HL-60 (cell line): Measurements from ENCODE around the gene IRGC.

Source experiments
- DNase-seq, 2 experiments: peaks; one replicate each; pipeline ENCODE4 v3.0.0-alpha.2; 2010 to 2020; ENCODE audit warnings: low read depth in 1 of 2, low spot score in 1 of 2
- H3K27ac ChIP-seq: fragments of 250-450 bp; sonication (Bioruptor Pico); replicated peaks from 2 replicates; pipeline ENCODE4 v1.5.1; 2020; ENCODE audit warnings: mild to moderate bottlenecking, moderate library complexity
- H3K27me3 ChIP-seq: fragments of 250-450 bp; sonication (Bioruptor Pico); 2 replicates; pipeline ENCODE4 v1.5.1; 2021; ENCODE audit warnings: mild to moderate bottlenecking, moderate library complexity; ENCODE audit not compliant: insufficient read depth, poor library complexity, severe bottlenecking
- H3K4me3 ChIP-seq: replicated peaks from 2 replicates; pipeline ENCODE4 v1.5.1; 2011; ENCODE audit warnings: mild to moderate bottlenecking, control low read depth, low read length; ENCODE audit not compliant: insufficient read depth
- GABPA ChIP-seq: IDR thresholded peaks from 2 replicates; pipeline ENCODE4 v1.6.1; 2012; ENCODE audit warnings: low read depth
- POLR2AphosphoS5 ChIP-seq: IDR thresholded peaks from 2 replicates; pipeline ENCODE4 v1.6.1; 2012; ENCODE audit warnings: low read depth
- SPI1 ChIP-seq: IDR thresholded peaks from 2 replicates; pipeline ENCODE4 v1.6.1; 2012; ENCODE audit warnings: low read depth, mild to moderate bottlenecking, borderline replicate concordance
- TF ChIP-seq, protein P1 (sequence below): IDR thresholded peaks from one replicate; pipeline ENCODE4 v1.5.1; 2011; ENCODE audit warnings: low read length, control low read depth, inconsistent platforms; ENCODE audit not compliant: insufficient read depth
- TF ChIP-seq, protein P2 (sequence below): IDR thresholded peaks from 2 replicates; pipeline ENCODE4 v1.6.1; 2012; ENCODE audit warnings: low read depth; ENCODE audit not compliant: insufficient replicate concordance

The IRGC gene

DNA sequence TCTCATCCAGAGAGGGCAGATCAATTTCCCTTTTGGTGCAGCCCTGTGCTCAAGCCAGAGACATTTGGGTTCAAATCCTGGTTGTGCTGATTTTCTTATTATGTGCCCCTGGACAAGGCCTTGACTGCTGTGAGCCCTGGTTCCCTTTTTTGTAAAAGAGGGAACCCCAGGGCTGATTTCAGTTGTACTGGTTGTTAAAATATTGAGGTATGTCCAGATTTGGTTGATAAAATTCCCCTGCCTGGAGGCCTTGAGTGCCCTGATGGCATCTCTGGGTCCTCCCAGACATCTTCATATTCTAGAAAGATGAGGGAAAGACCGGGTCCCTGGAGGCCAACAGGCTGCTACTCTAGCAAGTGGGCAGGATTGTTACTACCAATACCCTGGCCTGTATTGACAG lies 31.6 kb upstream of the IRGC start:
- TF ChIP-seq GABPA (no peak), POLR2AphosphoS5 (no peak), SPI1 (peak; percentile 81)
- TF ChIP-seq, protein P1, sequence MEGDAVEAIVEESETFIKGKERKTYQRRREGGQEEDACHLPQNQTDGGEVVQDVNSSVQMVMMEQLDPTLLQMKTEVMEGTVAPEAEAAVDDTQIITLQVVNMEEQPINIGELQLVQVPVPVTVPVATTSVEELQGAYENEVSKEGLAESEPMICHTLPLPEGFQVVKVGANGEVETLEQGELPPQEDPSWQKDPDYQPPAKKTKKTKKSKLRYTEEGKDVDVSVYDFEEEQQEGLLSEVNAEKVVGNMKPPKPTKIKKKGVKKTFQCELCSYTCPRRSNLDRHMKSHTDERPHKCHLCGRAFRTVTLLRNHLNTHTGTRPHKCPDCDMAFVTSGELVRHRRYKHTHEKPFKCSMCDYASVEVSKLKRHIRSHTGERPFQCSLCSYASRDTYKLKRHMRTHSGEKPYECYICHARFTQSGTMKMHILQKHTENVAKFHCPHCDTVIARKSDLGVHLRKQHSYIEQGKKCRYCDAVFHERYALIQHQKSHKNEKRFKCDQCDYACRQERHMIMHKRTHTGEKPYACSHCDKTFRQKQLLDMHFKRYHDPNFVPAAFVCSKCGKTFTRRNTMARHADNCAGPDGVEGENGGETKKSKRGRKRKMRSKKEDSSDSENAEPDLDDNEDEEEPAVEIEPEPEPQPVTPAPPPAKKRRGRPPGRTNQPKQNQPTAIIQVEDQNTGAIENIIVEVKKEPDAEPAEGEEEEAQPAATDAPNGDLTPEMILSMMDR, result no peak
- TF ChIP-seq, protein P2, sequence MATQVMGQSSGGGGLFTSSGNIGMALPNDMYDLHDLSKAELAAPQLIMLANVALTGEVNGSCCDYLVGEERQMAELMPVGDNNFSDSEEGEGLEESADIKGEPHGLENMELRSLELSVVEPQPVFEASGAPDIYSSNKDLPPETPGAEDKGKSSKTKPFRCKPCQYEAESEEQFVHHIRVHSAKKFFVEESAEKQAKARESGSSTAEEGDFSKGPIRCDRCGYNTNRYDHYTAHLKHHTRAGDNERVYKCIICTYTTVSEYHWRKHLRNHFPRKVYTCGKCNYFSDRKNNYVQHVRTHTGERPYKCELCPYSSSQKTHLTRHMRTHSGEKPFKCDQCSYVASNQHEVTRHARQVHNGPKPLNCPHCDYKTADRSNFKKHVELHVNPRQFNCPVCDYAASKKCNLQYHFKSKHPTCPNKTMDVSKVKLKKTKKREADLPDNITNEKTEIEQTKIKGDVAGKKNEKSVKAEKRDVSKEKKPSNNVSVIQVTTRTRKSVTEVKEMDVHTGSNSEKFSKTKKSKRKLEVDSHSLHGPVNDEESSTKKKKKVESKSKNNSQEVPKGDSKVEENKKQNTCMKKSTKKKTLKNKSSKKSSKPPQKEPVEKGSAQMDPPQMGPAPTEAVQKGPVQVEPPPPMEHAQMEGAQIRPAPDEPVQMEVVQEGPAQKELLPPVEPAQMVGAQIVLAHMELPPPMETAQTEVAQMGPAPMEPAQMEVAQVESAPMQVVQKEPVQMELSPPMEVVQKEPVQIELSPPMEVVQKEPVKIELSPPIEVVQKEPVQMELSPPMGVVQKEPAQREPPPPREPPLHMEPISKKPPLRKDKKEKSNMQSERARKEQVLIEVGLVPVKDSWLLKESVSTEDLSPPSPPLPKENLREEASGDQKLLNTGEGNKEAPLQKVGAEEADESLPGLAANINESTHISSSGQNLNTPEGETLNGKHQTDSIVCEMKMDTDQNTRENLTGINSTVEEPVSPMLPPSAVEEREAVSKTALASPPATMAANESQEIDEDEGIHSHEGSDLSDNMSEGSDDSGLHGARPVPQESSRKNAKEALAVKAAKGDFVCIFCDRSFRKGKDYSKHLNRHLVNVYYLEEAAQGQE, result no peak
- DNase-seq, result peak in 1 of 2 experiments; percentile 54
- H3K27ac ChIP-seq, result peak overlapping the region; percentile 34

DNA sequence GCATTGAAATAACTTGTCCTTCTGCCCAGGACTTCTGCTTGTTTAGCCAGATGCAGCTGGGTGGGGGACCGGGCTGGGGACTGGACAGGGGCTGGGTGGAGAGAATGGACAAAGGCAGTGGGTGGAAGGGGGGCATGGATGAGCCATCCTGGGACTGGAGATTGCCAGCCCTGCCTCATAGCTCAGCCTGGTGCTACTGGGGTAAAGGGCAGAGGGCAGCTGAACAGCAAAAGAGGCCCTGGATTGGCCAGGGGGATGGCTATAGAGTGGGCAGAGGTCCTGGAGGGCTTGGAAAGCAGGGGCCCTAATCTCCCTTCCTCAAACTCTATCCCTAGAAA lies 28.2 kb upstream of the IRGC start:
- no peak overlapping the region for H3K4me3 ChIP-seq
- no peak for DNase-seq
- no peaks in the 10 kb centered on the region for H3K27me3 ChIP-seq
- TF ChIP-seq SPI1 (no peak), POLR2AphosphoS5 (no peak), GABPA (no peak)
- TF ChIP-seq, protein P1, result no peak
- TF ChIP-seq, protein P2, result no peak
- no peak overlapping the region for H3K27ac ChIP-seq

More for the DNA sequence above, 31.6 kb upstream of the IRGC start:
- no peaks in the 10 kb centered on the region for H3K27me3 ChIP-seq
- H3K4me3 ChIP-seq, result no peak overlapping the region

DNA sequence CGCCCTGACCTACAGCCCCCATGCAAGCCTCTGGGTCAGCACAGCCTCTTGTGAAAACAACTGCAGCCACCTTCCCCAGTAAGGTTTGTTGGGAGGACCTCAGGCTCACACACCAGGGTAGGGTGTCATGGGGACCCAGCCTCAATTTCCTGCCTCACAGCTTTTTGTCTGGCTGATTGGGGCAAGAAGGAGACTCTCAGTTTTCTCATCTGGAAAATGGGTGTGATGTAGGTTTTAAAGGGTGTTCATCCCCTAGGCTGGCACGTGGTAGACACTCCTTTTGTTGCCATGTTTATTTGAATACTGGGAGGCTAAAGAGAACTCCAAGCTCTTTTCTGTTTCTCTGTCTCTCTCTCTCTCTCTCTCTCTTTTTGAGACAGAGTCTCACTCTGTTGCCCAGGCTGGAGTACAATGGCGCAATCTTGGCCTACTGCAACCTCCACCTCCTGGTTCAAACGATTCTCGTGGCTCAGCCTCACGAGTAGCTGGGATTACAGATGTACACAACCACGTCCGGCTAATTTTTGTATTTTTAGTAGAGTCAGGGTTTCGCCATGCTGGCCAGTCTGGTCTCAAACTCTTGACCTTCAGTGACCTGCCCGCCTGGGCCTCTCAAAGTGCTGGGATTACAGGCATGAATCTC lies 27.7 kb upstream of the IRGC start:
- TF ChIP-seq SPI1 (no peak), POLR2AphosphoS5 (no peak), GABPA (no peak)
- TF ChIP-seq, protein P2, result no peak
- TF ChIP-seq, protein P1, result no peak
- DNase-seq, result no peak
- H3K27ac ChIP-seq, result no peak overlapping the region
- no peak overlapping the region for H3K4me3 ChIP-seq
- H3K27me3 ChIP-seq, result no peaks in the 10 kb centered on the region
